NCI-H345 treated with DMSO at 0.1 percent for 48 hours (cell line): ENCODE data around the gene RERE.

ENCODE experiments used
- DNase-seq: peaks from one replicate; lab custom pipeline; 2025; ENCODE audit not compliant: unreplicated experiment; lab: John Stamatoyannopoulos, UW

RERE gene

GRCh38 chr1:8343044-8343443, 474.4 kb downstream of the RERE start:
- DNase-seq: no peak

GRCh38 chr1:8342325-8342724, 475.1 kb downstream of the RERE start:
- DNase-seq: no peak

GRCh38 chr1:8340448-8340847, 477.0 kb downstream of the RERE start:
- no peak for DNase-seq

GRCh38 chr1:8339203-8339600, 478.2 kb downstream of the RERE start:
- no peak for DNase-seq

GRCh38 chr1:8338526-8339202, 478.8 kb downstream of the RERE start:
- no peak for DNase-seq

- no peak for DNase-seq
These were observed 479.5 kb downstream of the RERE start for GRCh38 chr1:8337776-8338525.

- no peak for DNase-seq
These were observed 482.2 kb downstream of the RERE start for GRCh38 chr1:8335246-8335645.

GRCh38 chr1:8334106-8334851, 483.2 kb downstream of the RERE start:
- DNase-seq: no peak

GRCh38 chr1:8333246-8333987, 484.0 kb downstream of the RERE start:
- no peak for DNase-seq

GRCh38 chr1:8332806-8333205, 484.6 kb downstream of the RERE start:
- no peak for DNase-seq

GRCh38 chr1:8330271-8331125, 486.9 kb downstream of the RERE start:
- no peak for DNase-seq

GRCh38 chr1:8329858-8330257, 487.6 kb downstream of the RERE start:
- no peak for DNase-seq

- DNase-seq: no peak
These were observed 488.0 kb downstream of the RERE start for GRCh38 chr1:8329439-8329838.

GRCh38 chr1:8328271-8328670, 489.2 kb downstream of the RERE start:
- no peak for DNase-seq

GRCh38 chr1:8326265-8326664, 491.2 kb downstream of the RERE start:
- no peak for DNase-seq

GRCh38 chr1:8325771-8326170, 491.7 kb downstream of the RERE start:
- DNase-seq: no peak

- DNase-seq: no peak
These were observed 493.1 kb downstream of the RERE start for GRCh38 chr1:8324176-8324810.

- DNase-seq: no peak
These were observed 493.7 kb downstream of the RERE start for GRCh38 chr1:8323706-8324105.

GRCh38 chr1:8321612-8322011, 495.8 kb downstream of the RERE start:
- no peak for DNase-seq

GRCh38 chr1:8318436-8318835, 499.0 kb downstream of the RERE start:
- DNase-seq: no peak
